ENCODE data around the gene CLASP1. TPM values are rescaled to one million over a fixed set of nuclear protein-coding genes. Genes with fewer than 3 reads are reported as not detected.

CLASP1 gene
- total RNA-seq, 1 experiment from 2014 or later, result 49.2 TPM

DNA sequence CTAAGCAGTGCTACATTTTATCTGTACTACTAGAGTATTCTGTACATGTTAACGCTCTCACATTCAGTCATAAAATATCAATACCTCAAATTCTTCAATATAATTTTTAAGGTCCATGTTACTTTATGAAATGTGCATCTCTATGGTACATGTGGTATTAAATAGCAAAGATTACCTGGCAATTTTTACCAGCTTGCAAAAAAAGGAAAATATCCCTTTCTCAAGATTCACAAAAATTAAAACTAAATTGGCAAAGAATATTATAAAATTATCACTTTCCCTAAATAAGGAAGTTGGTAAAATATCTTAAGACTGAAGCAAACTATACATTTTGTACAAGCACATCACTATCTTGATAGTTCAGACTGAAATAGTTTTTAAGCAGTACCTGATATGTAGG, 233.5 kb downstream of the CLASP1 start:
- Histone ChIP-seq H3K27ac (ENCODE audit: low read length) (no peak overlapping the region), H3K27me3 (ENCODE audit: control insufficient read depth, insufficient read depth, low read length) (no peaks in the 10 kb centered on the region), H3K36me3 (ENCODE audit: control insufficient read depth, insufficient read depth, low read length) (peaks cover 2% of the 10 kb centered on the region; the same call in 1 of the 2 replicates), H3K4me1 (ENCODE audit: control insufficient read depth, insufficient read depth, low read length) (no peaks in the 10 kb centered on the region), H3K4me3 (ENCODE audit: low read depth in 2 of 2, low read length in 2 of 2) (no peak overlapping the region), H3K9me3 (ENCODE audit: control insufficient read depth, insufficient read depth, low read depth, low read length) (no peaks in the 10 kb centered on the region)
- ChIA-PET POLR2A (no interaction called here), CTCF (no interaction called here)
- intact Hi-C loops (cut with micrococcal nuclease; ENCODE audit: unreplicated experiment), result no loop called here
- TF ChIP-seq TCF7L2 (IDR thresholded peaks at IDR 0.05; ENCODE audit: low read depth, low read length) (no peak), CTCF (IDR thresholded peaks at IDR 0.05) (no peak), SIN3A (IDR thresholded peaks at IDR 0.05; ENCODE audit: borderline replicate concordance, insufficient read depth, low read depth, low read length) (no peak), POLR2AphosphoS5 (IDR thresholded peaks at IDR 0.05; ENCODE audit: low read depth, low read length) (no peak), REST (IDR thresholded peaks at IDR 0.05; ENCODE audit: insufficient read depth in 1 of 2, low read depth in 2 of 2, low read length in 1 of 2) (no peak)
- in situ Hi-C loops (cut with HindIII; ENCODE audit: low pct_unique_long_range_greater_than_20kb, low sequenced_read_pairs), result no loop called here
- DNase-seq (ENCODE audit: low read depth, low spot score), result no peak
- no TSS peak for BruUV-seq (replicated peaks)
- no peak for ATAC-seq

DNA sequence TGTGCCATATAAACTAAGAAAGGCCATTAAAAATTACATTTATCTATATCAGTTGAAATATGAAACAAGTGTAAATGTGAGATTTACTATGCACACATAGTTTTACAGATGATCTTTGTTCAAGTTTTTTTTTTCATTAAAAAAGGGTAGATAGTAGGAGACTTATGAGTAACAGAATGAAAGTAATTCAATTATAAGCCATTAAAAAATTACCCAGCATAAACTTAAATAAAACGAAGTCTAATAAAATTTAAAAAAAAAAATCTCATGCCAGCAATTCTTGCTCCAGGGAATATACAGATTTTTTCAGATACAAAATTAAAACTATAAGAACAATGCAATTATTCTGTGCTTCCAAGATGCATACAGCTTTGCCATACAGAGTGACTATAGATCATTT, 236.9 kb downstream of the CLASP1 start:
- CTCF ChIA-PET, result no interaction called here
- Histone ChIP-seq H3K9me3 (ENCODE audit: control insufficient read depth, insufficient read depth, low read depth, low read length) (no peaks in the 10 kb centered on the region), H3K27me3 (ENCODE audit: control insufficient read depth, insufficient read depth, low read length) (no peaks in the 10 kb centered on the region), H3K36me3 (ENCODE audit: control insufficient read depth, insufficient read depth, low read length) (peaks cover 2% of the 10 kb centered on the region), H3K27ac (ENCODE audit: low read length) (no peak overlapping the region), H3K4me3 (ENCODE audit: low read depth in 2 of 2, low read length in 2 of 2) (no peak overlapping the region), H3K4me1 (ENCODE audit: control insufficient read depth, insufficient read depth, low read length) (no peaks in the 10 kb centered on the region)
- TF ChIP-seq SIN3A (IDR thresholded peaks at IDR 0.05; ENCODE audit: borderline replicate concordance, insufficient read depth, low read depth, low read length) (no peak), TCF7L2 (IDR thresholded peaks at IDR 0.05; ENCODE audit: low read depth, low read length) (no peak), POLR2AphosphoS5 (IDR thresholded peaks at IDR 0.05; ENCODE audit: low read depth, low read length) (no peak), CTCF (IDR thresholded peaks at IDR 0.05) (no peak), REST (IDR thresholded peaks at IDR 0.05; ENCODE audit: insufficient read depth in 1 of 2, low read depth in 2 of 2, low read length in 1 of 2) (no peak)
- no TSS peak for BruUV-seq (replicated peaks)
- intact Hi-C loops (cut with micrococcal nuclease; ENCODE audit: unreplicated experiment) (no loop called here), in situ Hi-C loops (cut with HindIII; ENCODE audit: low pct_unique_long_range_greater_than_20kb, low sequenced_read_pairs) (no loop called here)
- ATAC-seq, result no peak
- POLR2A ChIA-PET, result no interaction called here
- DNase-seq (ENCODE audit: low read depth, low spot score), result no peak
